H1 (cell line): ENCODE data around the gene GDF15. TPM values are rescaled to one million over a fixed set of nuclear protein-coding genes. Genes with fewer than 3 reads are reported as not detected.

Experiments used
- CTCF ChIA-PET: fragments of 300-600 bp; sonication (Branson Sonifier 250); formaldehyde crosslinking; loops from one replicate; lab custom pipeline; 2021; ENCODE audit not compliant: partially characterized antibody; lab: Charles Lee
- POLR2A ChIA-PET: fragments of 300-600 bp; sonication (Branson Sonifier 250); formaldehyde crosslinking; loops from one replicate; lab custom pipeline; 2021; ENCODE audit warnings: inconsistent platforms; ENCODE audit not compliant: partially characterized antibody; lab: Charles Lee
- DNase-seq, 2 experiments: peaks; one replicate each; pipeline versions ENCODE4 v3.0.0 to v3.0.0-alpha.2; 2010 to 2022; ENCODE audit warnings: low spot score in 2 of 2, low read depth in 1 of 2, mixed read lengths in 1 of 2
- FAIRE-seq: peaks from 2 replicates; lab custom pipeline; 2011; peaks lifted over from hg19 to GRCh38; lab: Jason Lieb, UNC
- H2AFZ ChIP-seq: 2 replicates; pipeline ENCODE4 v1.8.1; 2012; ENCODE audit warnings: low read length, inconsistent platforms
- H2AK5ac ChIP-seq: 2 replicates; pipeline ENCODE4 v1.6.1; 2013; ENCODE audit warnings: low read depth, low read length
- H2BK120ac ChIP-seq: replicated peaks from 2 replicates; pipeline ENCODE3; 2013; ENCODE audit warnings: low read depth, low read length, inconsistent platforms
- H2BK12ac ChIP-seq: 2 replicates; pipeline ENCODE4 v1.6.1; 2013; ENCODE audit warnings: low read depth, low read length
- H2BK15ac ChIP-seq: 2 replicates; pipeline ENCODE4 v1.6.1; 2013; ENCODE audit warnings: low read length
- H2BK20ac ChIP-seq: 2 replicates; pipeline ENCODE4 v1.6.1; 2013; ENCODE audit warnings: low read length
- H2BK5ac ChIP-seq: 2 replicates; pipeline ENCODE4 v1.6.1; 2013; ENCODE audit warnings: low read depth, low read length
- H3K14ac ChIP-seq: 2 replicates; pipeline ENCODE4 v1.6.1; 2013; ENCODE audit warnings: inconsistent platforms; ENCODE audit not compliant: insufficient read length
- H3K18ac ChIP-seq: 2 replicates; pipeline ENCODE4 v1.6.1; 2013; ENCODE audit warnings: low read length; ENCODE audit errors: extremely low read depth
- H3K23ac ChIP-seq: 2 replicates; pipeline ENCODE4 v1.6.1; 2013; ENCODE audit warnings: inconsistent platforms; ENCODE audit not compliant: insufficient read length
- H3K23me2 ChIP-seq: 2 replicates; pipeline ENCODE4 v1.6.1; 2013; ENCODE audit warnings: low read depth, low read length
- H3K27ac ChIP-seq: 2 replicates; pipeline ENCODE4 v1.6.1; 2011; ENCODE audit warnings: low read depth, low read length, inconsistent platforms
- H3K27me3 ChIP-seq, 4 experiments: replicated peaks in 1 of 4; 1 replicate in 1 of 4; 2 replicates in 3 of 4; pipeline versions ENCODE4 v1.6.1 to v1.8.1; 2011 to 2013; ENCODE audit warnings: low read length in 3 of 4, mild to moderate bottlenecking in 3 of 4, inconsistent platforms in 2 of 4, mixed read lengths in 2 of 4, moderate library complexity in 1 of 4; ENCODE audit not compliant: control insufficient read depth in 3 of 4, insufficient read depth in 3 of 4; ENCODE audit errors: extremely low read depth in 1 of 4
- H3K36me3 ChIP-seq, 4 experiments: 2 replicates each; pipeline versions ENCODE4 v1.6.1 to v1.8.1; 2011 to 2013; ENCODE audit warnings: mild to moderate bottlenecking in 4 of 4, low read length in 3 of 4, moderate library complexity in 2 of 4, control low read depth in 1 of 4, inconsistent platforms in 1 of 4; ENCODE audit not compliant: insufficient read depth in 4 of 4, control insufficient read depth in 2 of 4
- H3K4ac ChIP-seq: replicated peaks from 2 replicates; pipeline ENCODE3; 2013; ENCODE audit warnings: low read length, low read depth, mixed read lengths, inconsistent platforms; ENCODE audit not compliant: insufficient read length
- H3K4me1 ChIP-seq, 4 experiments: replicated peaks in 1 of 4; 1 replicate in 1 of 4; 2 replicates in 3 of 4; pipeline versions ENCODE4 v1.6.1 to v1.8.1; 2011 to 2013; ENCODE audit warnings: low read length in 3 of 4, inconsistent platforms in 2 of 4, mixed read lengths in 1 of 4; ENCODE audit not compliant: insufficient read depth in 4 of 4, control insufficient read depth in 3 of 4
- H3K4me2 ChIP-seq, 2 experiments: 2 replicates each; pipeline versions ENCODE4 v1.6.1 to v1.8.1; 2011 to 2013; ENCODE audit warnings: low read depth in 2 of 2, low read length in 2 of 2, control low read depth in 1 of 2, inconsistent platforms in 1 of 2, mild to moderate bottlenecking in 1 of 2; ENCODE audit not compliant: insufficient read depth in 1 of 2
- H3K4me3 ChIP-seq, 4 experiments: fragments of 200-600, 300-600 bp in 1 of 4; sonication (generic), shearing (Covaris generic), sonication (Bioruptor Twin) in 1 of 4; 2 replicates each; pipeline versions ENCODE4 v1.5.1 to v1.8.1; 2011 to 2016; ENCODE audit warnings: low read length in 4 of 4, low read depth in 3 of 4, control low read depth in 2 of 4, inconsistent platforms in 2 of 4, mild to moderate bottlenecking in 2 of 4, mixed read lengths in 1 of 4, moderate library complexity in 1 of 4; ENCODE audit not compliant: insufficient read depth in 2 of 4; ENCODE audit errors: extremely low read depth in 1 of 4
- H3K56ac ChIP-seq: replicated peaks from 2 replicates; pipeline ENCODE3; 2013; ENCODE audit warnings: low read depth, mild to moderate bottlenecking, mixed read lengths, low read length, inconsistent platforms; ENCODE audit not compliant: insufficient read length
- H3K79me1 ChIP-seq: 2 replicates; pipeline ENCODE4 v1.6.1; 2013; ENCODE audit warnings: low read depth, low read length, control low read depth
- H3K79me2 ChIP-seq, 2 experiments: 2 replicates each; pipeline versions ENCODE4 v1.6.1 to v1.8.1; 2012 to 2013; ENCODE audit warnings: low read length in 2 of 2, mild to moderate bottlenecking in 2 of 2, inconsistent platforms in 1 of 2; ENCODE audit not compliant: insufficient read depth in 2 of 2, control insufficient read depth in 1 of 2
- H3K9ac ChIP-seq, 4 experiments: replicated peaks in 1 of 4; 1 replicate in 1 of 4; 2 replicates in 3 of 4; pipeline versions ENCODE4 v1.6.1 to v1.8.1; 2011 to 2013; ENCODE audit warnings: low read depth in 3 of 4, low read length in 3 of 4, control low read depth in 2 of 4, mild to moderate bottlenecking in 2 of 4, moderate library complexity in 2 of 4, inconsistent platforms in 1 of 4; ENCODE audit errors: extremely low read depth in 1 of 4
- H3K9me3 ChIP-seq, 2 experiments: 2 replicates each; pipeline versions ENCODE4 v1.6.1 to v1.8.1; 2012 to 2013; ENCODE audit warnings: mild to moderate bottlenecking in 2 of 2, moderate library complexity in 2 of 2, control low read depth in 1 of 2, inconsistent platforms in 1 of 2, low read depth in 1 of 2, low read length in 1 of 2, mixed read lengths in 1 of 2; ENCODE audit not compliant: insufficient read depth in 2 of 2
- H4K20me1 ChIP-seq, 2 experiments: replicated peaks in 1 of 2; 2 replicates each; pipeline versions ENCODE3 to v1.8.1; 2011 to 2013; ENCODE audit warnings: inconsistent platforms in 2 of 2, low read length in 2 of 2, mild to moderate bottlenecking in 1 of 2; ENCODE audit not compliant: insufficient read depth in 2 of 2, control insufficient read depth in 1 of 2
- H4K5ac ChIP-seq: 2 replicates; pipeline ENCODE4 v1.6.1; 2013; ENCODE audit warnings: low read length, low read depth, mixed read lengths, inconsistent platforms; ENCODE audit not compliant: insufficient read length
- H4K8ac ChIP-seq: 2 replicates; pipeline ENCODE4 v1.8.0; 2013; ENCODE audit warnings: mild to moderate bottlenecking, moderate library complexity, low read length, inconsistent platforms; ENCODE audit not compliant: insufficient read depth; ENCODE audit errors: extremely low read depth
- H4K91ac ChIP-seq: replicated peaks from 2 replicates; pipeline ENCODE3; 2013; ENCODE audit warnings: low read length, mixed read lengths, inconsistent platforms; ENCODE audit not compliant: insufficient read length
- ASH2L ChIP-seq: fragments of 200-600, 300-600 bp; sonication (generic); IDR thresholded peaks from one replicate; pipeline ENCODE4 v1.7.1; 2017; ENCODE audit warnings: low read length
- CTCF ChIP-seq, 3 experiments: IDR thresholded peaks; 1 replicate in 2 of 3; 2 replicates in 1 of 3; pipeline versions ENCODE4 v1.5.1 to v1.6.1; 2011; ENCODE audit warnings: low read length in 3 of 3, mild to moderate bottlenecking in 3 of 3, inconsistent platforms in 2 of 3, low read depth in 1 of 3, moderate library complexity in 1 of 3; ENCODE audit not compliant: insufficient read depth in 1 of 3; ENCODE audit errors: control extremely low read depth in 1 of 3
- GTF2F1 ChIP-seq: IDR thresholded peaks from 2 replicates; pipeline ENCODE4 v1.6.1; 2012; ENCODE audit warnings: low read depth, low read length, improper control_type of control experiment, borderline replicate concordance
- HDAC2 ChIP-seq, 2 experiments: fragments of 300-600 bp in 1 of 2; sonication (generic) in 1 of 2; IDR thresholded peaks; 2 replicates each; pipeline ENCODE4 v1.6.1; 2011 to 2012; ENCODE audit warnings: low read depth in 2 of 2, low read length in 2 of 2, mild to moderate bottlenecking in 2 of 2, moderate library complexity in 2 of 2, borderline replicate concordance in 1 of 2, inconsistent platforms in 1 of 2
- MAX ChIP-seq: IDR thresholded peaks from 2 replicates; pipeline ENCODE4 v1.6.1; 2012; ENCODE audit warnings: inconsistent platforms
- RAD21 ChIP-seq, 2 experiments: IDR thresholded peaks in 1 of 2; conservative IDR thresholded peaks in 1 of 2; 2 replicates each; pipeline ENCODE4 v1.6.1; 2011; ENCODE audit warnings: low read depth in 2 of 2, low read length in 2 of 2, improper control_type of control experiment in 1 of 2, inconsistent platforms in 1 of 2, mild to moderate bottlenecking in 1 of 2, moderate library complexity in 1 of 2
- SP4 ChIP-seq: IDR thresholded peaks from 2 replicates; pipeline ENCODE4 v1.6.1; 2012; ENCODE audit warnings: low read length, inconsistent platforms
- TAF1 ChIP-seq: IDR thresholded peaks from 2 replicates; pipeline ENCODE4 v1.6.1; 2011; ENCODE audit warnings: mild to moderate bottlenecking, low read depth, low read length
- WGBS, 2 experiments: shearing (Covaris generic) in 1 of 2; methylation state at CpG; one replicate each; pipeline versions ENCODE4 v1.1.6 to v1.1.7; 2013 to 2015; ENCODE audit warnings: low lambda C conversion rate in 2 of 2, mixed read lengths in 2 of 2, inconsistent platforms in 1 of 2, low coverage in 1 of 2, missing lambda C conversion rate in 1 of 2; ENCODE audit not compliant: insufficient replicate concordance in 2 of 2, insufficient coverage in 1 of 2, insufficient read length in 1 of 2; ENCODE audit errors: extremely low coverage in 1 of 2, missing lambda C conversion rate in 1 of 2; 5-methylcytosine and 5-hydroxymethylcytosine counted together
- polyA plus RNA-seq, 7 experiments: library from polyadenylated mRNA; depleted of rRNA in 3 of 7; stranded (reverse) in 5 of 7; unstranded in 2 of 7; fragments of >200 nt in 5 of 7; fragments of 200-250 nt in 2 of 7; gene quantifications; 1 replicate in 5 of 7; 2 replicates in 1 of 7; 4 replicates in 1 of 7; pipeline versions ENCODE4 v1.2.1 to v1.2.3, GENCODE V29; 2011 to 2013; ENCODE audit warnings: missing spikeins in 2 of 7, mixed read lengths in 2 of 7
- total RNA-seq: library from RNA; stranded (reverse); fragmentation: NEBNext Ultra II Directional; extraction: Animal tissue kit (Norgen Biotek cat#: 25700); gene quantifications from 2 replicates; pipeline ENCODE4 v1.2.1, GENCODE V29; 2021

The GDF15 gene
- total and polyA plus RNA-seq, 2 of the 8 experiments (the other 6 are each of a cell fraction or from before 2014, with no cell fraction given) = 4.1 to 8.5 TPM

- H4K20me1 ChIP-seq = no peaks in the 10 kb centered on the region
- no peaks in the 10 kb centered on the region for H3K27me3 ChIP-seq
- ChIA-PET CTCF (interaction anchor here (0.8 to 6.1 kb wide), 34 partner anchors 8 to 204 kb away, joined by 3 to 132 read pairs (median 6); partner anchors contain the start of genes GDF15, PGPEP1 and SSBP4), POLR2A (interaction anchor here (0.6 to 2.0 kb wide), 3 partner anchors 68 to 987 kb away, joined by 3 to 6 read pairs (median 3); partner anchors contain the start of gene JUND)
- H4K5ac ChIP-seq = no peak overlapping the region
- H3K14ac ChIP-seq = no peak overlapping the region
- no peaks in the 10 kb centered on the region for H3K23me2 ChIP-seq
- H2BK15ac ChIP-seq = no peak overlapping the region
- H2BK5ac ChIP-seq = no peak overlapping the region
- peaks cover 0 to 3% (median 2%) of the 10 kb centered on the region in 4 experiments; a peak in 4 of 7 replicates for H3K4me1 ChIP-seq
- H3K23ac ChIP-seq = no peak overlapping the region
- FAIRE-seq (peak; percentile 13), DNase-seq (peak in 1 of 2 experiments; percentile 75)
- 72% methylated on average over 12 of the region's 12 CpGs; no CpG with 5 or more reads in 1 of the 2 experiments for WGBS, 2 experiments
- H4K8ac ChIP-seq = no peak overlapping the region
- H2BK120ac ChIP-seq = no peak overlapping the region
- H4K91ac ChIP-seq = no peak overlapping the region
- no peak overlapping the region for H2BK12ac ChIP-seq
- no peak overlapping the region for H3K18ac ChIP-seq
- H3K36me3 ChIP-seq = no peaks in the 10 kb centered on the region
- H2BK20ac ChIP-seq = no peak overlapping the region
- no peaks in the 10 kb centered on the region for H3K9me3 ChIP-seq
- no peak overlapping the region for H2AK5ac ChIP-seq
- H3K56ac ChIP-seq = no peak overlapping the region
- no peaks in the 10 kb centered on the region for H3K79me1 ChIP-seq
- no peak overlapping the region for H3K4me3 ChIP-seq
- H3K27ac ChIP-seq = no peak overlapping the region
- H2AFZ ChIP-seq = no peak overlapping the region
- no peaks in the 10 kb centered on the region for H3K79me2 ChIP-seq
- H3K9ac ChIP-seq = no peak overlapping the region
- no peak overlapping the region for H3K4ac ChIP-seq
- no peak overlapping the region for H3K4me2 ChIP-seq
- TF ChIP-seq RAD21 (IDR thresholded peaks at IDR 0.05 in 1 of 2, conservative IDR thresholded peaks at IDR 0.05 in 1 of 2; ENCODE audit: low read depth in 2 of 2, low read length in 2 of 2) (peak; percentile 89 to 91), ASH2L (no peak), CTCF (IDR thresholded peaks at IDR 0.05; ENCODE audit: control extremely low read depth in 1 of 3, insufficient read depth in 1 of 3, low read depth in 1 of 3, low read length in 3 of 3) (peak; percentile 76 to 87 (median 84)), GTF2F1 (no peak), TAF1 (no peak), MAX (no peak), HDAC2 (IDR thresholded peaks at IDR 0.05; ENCODE audit: borderline replicate concordance in 1 of 2, low read depth in 2 of 2, low read length in 2 of 2) (no peak), SP4 (no peak)
These were observed 36.3 kb upstream of the GDF15 start for GRCh38 chr19:18349524-18350128.
